Mammary epithelial cell (primary cell): ENCODE results near the gene PPIA.

ENCODE experiments used
- CTCF ChIP-seq, 2 donors: IDR thresholded peaks in 1 of 2; conservative IDR thresholded peaks in 1 of 2; 2 replicates each; pipeline ENCODE4 v1.5.1; 2011 to 2012; ENCODE audit warnings: inconsistent platforms in 2 of 2, low read length in 2 of 2, mild to moderate bottlenecking in 2 of 2, control low read depth in 1 of 2, low read depth in 1 of 2; ENCODE audit not compliant: insufficient read depth in 1 of 2; ENCODE audit errors: extremely low read depth in 1 of 2
- EZH2 ChIP-seq: IDR thresholded peaks from 2 replicates; pipeline ENCODE4 v1.6.1; 2012; ENCODE audit warnings: low read length, inconsistent platforms, borderline replicate concordance

GRCh38 chr7:44771358-44771757 lies 25.1 kb upstream of the PPIA start:
- TF ChIP-seq CTCF (conservative IDR thresholded peaks at IDR 0.05 in 1 of 2, IDR thresholded peaks at IDR 0.05 in 1 of 2; ENCODE audit: extremely low read depth in 1 of 2, insufficient read depth in 1 of 2, low read depth in 1 of 2, low read length in 2 of 2) (no peak), EZH2 (no peak)
